ENCODE measurements around the gene ZNF597. TPM values are rescaled to one million over a fixed set of nuclear protein-coding genes. Genes with fewer than 3 reads are reported as not detected.

Gene ZNF597
- 1.6 TPM for total RNA-seq

GRCh38 chr16:3443108-3444031 lies at the start of gene ZNF597, which contains the start of gene NAA60:
ZNF597 (minus strand) TSS chr16:3443504; CDS start chr16:3443153, 351 bp downstream.
NAA60 (plus strand) TSS chr16:3443680; CDS start chr16:3476228, 32,548 bp downstream.
- peak; percentile 47 to 93 (median 88) for DNase-seq (ENCODE audit: low read depth in 2 of 3, low spot score in 2 of 3)

GRCh38 chr16:3492356-3492755 lies 49.1 kb upstream of the ZNF597 start:
- DNase-seq (ENCODE audit: low read depth in 2 of 3, low spot score in 2 of 3), result no peak

- DNase-seq (ENCODE audit: low read depth in 2 of 3, low spot score in 2 of 3), result no peak
Observed at GRCh38 chr16:3490911-3491629, 47.8 kb upstream of the ZNF597 start.

- no peak for DNase-seq (ENCODE audit: low read depth in 2 of 3, low spot score in 2 of 3)
Observed at GRCh38 chr16:3488801-3489200, 45.5 kb upstream of the ZNF597 start.

- DNase-seq (ENCODE audit: low read depth in 2 of 3, low spot score in 2 of 3), result peak in 1 of 3 donors; percentile 25
Observed at GRCh38 chr16:3487521-3488410, 44.5 kb upstream of the ZNF597 start.

- no peak for DNase-seq (ENCODE audit: low read depth in 2 of 3, low spot score in 2 of 3)
Observed at GRCh38 chr16:3486506-3487215, 43.4 kb upstream of the ZNF597 start.

- DNase-seq (ENCODE audit: low read depth in 2 of 3, low spot score in 2 of 3), result no peak
Observed at GRCh38 chr16:3485821-3486505, 42.7 kb upstream of the ZNF597 start.

- no peak for DNase-seq (ENCODE audit: low read depth in 2 of 3, low spot score in 2 of 3)
Observed at GRCh38 chr16:3485097-3485745, 41.9 kb upstream of the ZNF597 start.

- no peak for DNase-seq (ENCODE audit: low read depth in 2 of 3, low spot score in 2 of 3)
Observed at GRCh38 chr16:3484318-3485096, 41.2 kb upstream of the ZNF597 start.

- no peak for DNase-seq (ENCODE audit: low read depth in 2 of 3, low spot score in 2 of 3)
Observed at GRCh38 chr16:3482659-3483241, 39.4 kb upstream of the ZNF597 start.

GRCh38 chr16:3481696-3482658 lies 38.7 kb upstream of the ZNF597 start:
- no peak for DNase-seq (ENCODE audit: low read depth in 2 of 3, low spot score in 2 of 3)

GRCh38 chr16:3480901-3481695 lies 37.8 kb upstream of the ZNF597 start:
- no peak for DNase-seq (ENCODE audit: low read depth in 2 of 3, low spot score in 2 of 3)

- no peak for DNase-seq (ENCODE audit: low read depth in 2 of 3, low spot score in 2 of 3)
Observed at GRCh38 chr16:3479654-3480216, 36.4 kb upstream of the ZNF597 start.

GRCh38 chr16:3478242-3478925 lies 35.1 kb upstream of the ZNF597 start:
- DNase-seq (ENCODE audit: low read depth in 2 of 3, low spot score in 2 of 3), result no peak

GRCh38 chr16:3476409-3476808 lies 33.1 kb upstream of the ZNF597 start:
- DNase-seq (ENCODE audit: low read depth in 2 of 3, low spot score in 2 of 3), result no peak

Data from hematopoietic multipotent progenitor cell (in vitro differentiated cells).